Measurements from ENCODE around the gene SYNE2.

GRCh38 chr14:64225151-64225757 is 372.4 kb downstream of the SYNE2 start:
- TF ChIP-seq, protein P1, sequence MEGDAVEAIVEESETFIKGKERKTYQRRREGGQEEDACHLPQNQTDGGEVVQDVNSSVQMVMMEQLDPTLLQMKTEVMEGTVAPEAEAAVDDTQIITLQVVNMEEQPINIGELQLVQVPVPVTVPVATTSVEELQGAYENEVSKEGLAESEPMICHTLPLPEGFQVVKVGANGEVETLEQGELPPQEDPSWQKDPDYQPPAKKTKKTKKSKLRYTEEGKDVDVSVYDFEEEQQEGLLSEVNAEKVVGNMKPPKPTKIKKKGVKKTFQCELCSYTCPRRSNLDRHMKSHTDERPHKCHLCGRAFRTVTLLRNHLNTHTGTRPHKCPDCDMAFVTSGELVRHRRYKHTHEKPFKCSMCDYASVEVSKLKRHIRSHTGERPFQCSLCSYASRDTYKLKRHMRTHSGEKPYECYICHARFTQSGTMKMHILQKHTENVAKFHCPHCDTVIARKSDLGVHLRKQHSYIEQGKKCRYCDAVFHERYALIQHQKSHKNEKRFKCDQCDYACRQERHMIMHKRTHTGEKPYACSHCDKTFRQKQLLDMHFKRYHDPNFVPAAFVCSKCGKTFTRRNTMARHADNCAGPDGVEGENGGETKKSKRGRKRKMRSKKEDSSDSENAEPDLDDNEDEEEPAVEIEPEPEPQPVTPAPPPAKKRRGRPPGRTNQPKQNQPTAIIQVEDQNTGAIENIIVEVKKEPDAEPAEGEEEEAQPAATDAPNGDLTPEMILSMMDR (IDR thresholded peaks at IDR 0.05): no peak
- TF ChIP-seq POLR2A (IDR thresholded peaks at IDR 0.05): no peak
- TF ChIP-seq EP300 (IDR thresholded peaks at IDR 0.05): no peak

All from gastroesophageal sphincter (tissue), 3 donors.